SK-N-SH treated with all-trans-retinoic acid at 6 μM for 48 hours (cell line): Measurements from ENCODE around the gene DUSP11.
"Not testable (repeated sequence)": the region's sequence is repeated elsewhere in the genome, so short reads cannot be mapped to it uniquely, and the experiment has no call there.

Source experiments
- ATAC-seq: fragments of 200-7000 bp; cut with Tn5 transposase; 3 replicates; pipeline ENCODE4 v1.9.1; 2020; ENCODE audit warnings: mild to moderate bottlenecking, moderate library complexity
- ARNTL ChIP-seq: fragments of 450-650 bp; formaldehyde crosslinking; IDR thresholded peaks from 2 replicates; pipeline ENCODE4 v1.5.0; 2020; ENCODE audit warnings: low read depth, mild to moderate bottlenecking, moderate library complexity, borderline replicate concordance
- BACH2 ChIP-seq: fragments of 250-450 bp; sonication (Bioruptor Pico); IDR thresholded peaks from 2 replicates; pipeline ENCODE4 v1.9.0; 2021; ENCODE audit warnings: mild to moderate bottlenecking, borderline replicate concordance
- CSDC2 ChIP-seq: fragments of 250-450 bp; sonication (Bioruptor Pico); IDR thresholded peaks from 2 replicates; pipeline ENCODE4 v1.5.0; 2020; ENCODE audit warnings: mild to moderate bottlenecking, moderate library complexity
- CSRNP3 ChIP-seq: fragments of 250-450 bp; sonication (Bioruptor Pico); IDR thresholded peaks from 2 replicates; pipeline ENCODE4 v1.5.1; 2021; ENCODE audit warnings: mild to moderate bottlenecking, moderate library complexity
- ESRRG ChIP-seq: fragments of 250-450 bp; sonication (Bioruptor Pico); IDR thresholded peaks from 2 replicates; pipeline ENCODE4 v1.6.1; 2021; ENCODE audit warnings: mild to moderate bottlenecking
- GLIS3 ChIP-seq: fragments of 250-450 bp; sonication (Bioruptor Pico); IDR thresholded peaks from 2 replicates; pipeline ENCODE4 v1.5.0; 2020; ENCODE audit warnings: mild to moderate bottlenecking, moderate library complexity
- ISL1 ChIP-seq: fragments of 250-450 bp; sonication (Bioruptor Pico); IDR thresholded peaks from 2 replicates; pipeline ENCODE4 v2.1.2; 2022; ENCODE audit warnings: mild to moderate bottlenecking, moderate library complexity
- OSR1 ChIP-seq: fragments of 250-450 bp; sonication (Bioruptor Pico); IDR thresholded peaks from 2 replicates; pipeline ENCODE4 v1.8.0; 2022; ENCODE audit warnings: moderate library complexity, mild to moderate bottlenecking, inconsistent platforms
- POU6F1 ChIP-seq: fragments of 250-450 bp; sonication (Bioruptor Pico); IDR thresholded peaks from 2 replicates; pipeline ENCODE4 v1.8.0; 2021; ENCODE audit warnings: low read depth, mild to moderate bottlenecking, moderate library complexity, borderline replicate concordance
- RARB ChIP-seq: fragments of 250-450 bp; sonication (Bioruptor Pico); IDR thresholded peaks from 2 replicates; pipeline ENCODE4 v1.8.0; 2021; ENCODE audit warnings: mild to moderate bottlenecking, moderate library complexity
- SNAI2 ChIP-seq: fragments of 250-450 bp; sonication (Bioruptor Pico); IDR thresholded peaks from 2 replicates; pipeline ENCODE4 v1.5.0; 2020; ENCODE audit warnings: mild to moderate bottlenecking, moderate library complexity
- TCF4 ChIP-seq: fragments of 250-450 bp; sonication (Bioruptor Pico); IDR thresholded peaks from 2 replicates; pipeline ENCODE4 v1.8.0; 2021; ENCODE audit warnings: mild to moderate bottlenecking, moderate library complexity, borderline replicate concordance
- TOX ChIP-seq: fragments of 250-450 bp; sonication (Bioruptor Pico); IDR thresholded peaks from 2 replicates; pipeline ENCODE4 v1.8.0; 2021; ENCODE audit warnings: mild to moderate bottlenecking, moderate library complexity, borderline replicate concordance
- TSHZ2 ChIP-seq: fragments of 250-450 bp; sonication (Bioruptor Pico); IDR thresholded peaks from 2 replicates; pipeline ENCODE4 v1.5.0; 2020; ENCODE audit warnings: mild to moderate bottlenecking, moderate library complexity
- ZC3H10 ChIP-seq: fragments of 250-450 bp; sonication (Bioruptor Pico); IDR thresholded peaks from 2 replicates; pipeline ENCODE4 v1.5.1; 2021; ENCODE audit warnings: mild to moderate bottlenecking, moderate library complexity
- ZFP3 ChIP-seq: fragments of 250-450 bp; sonication (Bioruptor Pico); IDR thresholded peaks from 2 replicates; pipeline ENCODE4 v1.5.0; 2020; ENCODE audit warnings: mild to moderate bottlenecking, moderate library complexity
- ZFP30 ChIP-seq: fragments of 450-650 bp; formaldehyde crosslinking; IDR thresholded peaks from 2 replicates; pipeline ENCODE4 v1.5.0; 2022; ENCODE audit warnings: mild to moderate bottlenecking, moderate library complexity
- ZNF565 ChIP-seq: fragments of 450-650 bp; formaldehyde crosslinking; conservative IDR thresholded peaks from 2 replicates; pipeline ENCODE4 v1.5.0; 2020; ENCODE audit warnings: low read depth, mild to moderate bottlenecking, moderate library complexity
- ZNF70 ChIP-seq: fragments of 450-650 bp; formaldehyde crosslinking; IDR thresholded peaks from 2 replicates; pipeline ENCODE4 v1.5.0; 2020; ENCODE audit warnings: mild to moderate bottlenecking, moderate library complexity
- ZNF8 ChIP-seq: fragments of 450-650 bp; formaldehyde crosslinking; IDR thresholded peaks from 2 replicates; pipeline ENCODE4 v1.5.0; 2020; ENCODE audit warnings: mild to moderate bottlenecking, moderate library complexity
- TF ChIP-seq, protein P1 (sequence below): fragments of 250-450 bp; sonication (Bioruptor Pico); IDR thresholded peaks from 2 replicates; pipeline ENCODE4 v1.8.0; 2020; ENCODE audit warnings: mild to moderate bottlenecking, moderate library complexity, borderline replicate concordance
- TF ChIP-seq, protein P2 (sequence below): fragments of 250-450 bp; sonication (Bioruptor Pico); IDR thresholded peaks from 2 replicates; pipeline ENCODE4 v1.5.1; 2020; ENCODE audit warnings: low read depth, mild to moderate bottlenecking, moderate library complexity

DUSP11 gene

GRCh38 chr2:73811878-73812277 is 32.0 kb upstream of the DUSP11 start:
- no peak for TF ChIP-seq TSHZ2
- no peak for TF ChIP-seq OSR1 (CRISPR knock-in tag)
- TF ChIP-seq RARB (CRISPR knock-in tag): no peak
- TF ChIP-seq ISL1 (CRISPR knock-in tag): no peak
- no peak for TF ChIP-seq CSDC2 (CRISPR knock-in tag)
- TF ChIP-seq TCF4: no peak
- no peak for TF ChIP-seq POU6F1 (CRISPR knock-in tag)
- no peak for TF ChIP-seq ZNF565
- TF ChIP-seq ARNTL (CRISPR knock-in tag): no peak
- no peak for TF ChIP-seq ESRRG (CRISPR knock-in tag)
- TF ChIP-seq ZC3H10 (CRISPR knock-in tag): no peak
- TF ChIP-seq BACH2 (CRISPR knock-in tag): no peak
- TF ChIP-seq ZFP3 (CRISPR knock-in tag): no peak
- no peak for TF ChIP-seq CSRNP3 (CRISPR knock-in tag)
- no peak for TF ChIP-seq GLIS3 (CRISPR knock-in tag)
- TF ChIP-seq ZNF70 (CRISPR knock-in tag): no peak
- TF ChIP-seq SNAI2 (CRISPR knock-in tag): no peak
- no peak for TF ChIP-seq TOX (CRISPR knock-in tag)
- TF ChIP-seq, protein P1, sequence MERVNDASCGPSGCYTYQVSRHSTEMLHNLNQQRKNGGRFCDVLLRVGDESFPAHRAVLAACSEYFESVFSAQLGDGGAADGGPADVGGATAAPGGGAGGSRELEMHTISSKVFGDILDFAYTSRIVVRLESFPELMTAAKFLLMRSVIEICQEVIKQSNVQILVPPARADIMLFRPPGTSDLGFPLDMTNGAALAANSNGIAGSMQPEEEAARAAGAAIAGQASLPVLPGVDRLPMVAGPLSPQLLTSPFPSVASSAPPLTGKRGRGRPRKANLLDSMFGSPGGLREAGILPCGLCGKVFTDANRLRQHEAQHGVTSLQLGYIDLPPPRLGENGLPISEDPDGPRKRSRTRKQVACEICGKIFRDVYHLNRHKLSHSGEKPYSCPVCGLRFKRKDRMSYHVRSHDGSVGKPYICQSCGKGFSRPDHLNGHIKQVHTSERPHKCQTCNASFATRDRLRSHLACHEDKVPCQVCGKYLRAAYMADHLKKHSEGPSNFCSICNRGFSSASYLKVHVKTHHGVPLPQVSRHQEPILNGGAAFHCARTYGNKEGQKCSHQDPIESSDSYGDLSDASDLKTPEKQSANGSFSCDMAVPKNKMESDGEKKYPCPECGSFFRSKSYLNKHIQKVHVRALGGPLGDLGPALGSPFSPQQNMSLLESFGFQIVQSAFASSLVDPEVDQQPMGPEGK: no peak
- TF ChIP-seq ZNF8 (CRISPR knock-in tag): no peak
- ATAC-seq: no peak

DNA sequence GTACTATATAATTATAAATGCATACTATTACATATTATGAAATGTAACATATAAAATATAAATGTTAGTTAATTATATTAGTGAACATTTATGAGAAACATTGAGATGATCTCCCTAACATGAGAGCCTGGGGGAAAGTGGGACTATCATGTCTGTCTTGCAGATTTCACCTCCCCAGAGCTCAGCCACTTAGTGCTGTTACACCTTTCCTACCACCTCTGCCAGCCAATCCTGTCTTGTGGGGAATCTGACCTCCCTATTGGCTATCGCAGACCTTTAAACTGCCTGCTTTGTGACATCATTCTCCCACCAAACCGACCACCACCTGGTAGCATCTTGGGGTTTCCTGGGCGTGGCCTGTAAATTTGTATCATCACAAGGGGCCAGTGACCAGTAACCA is 4.0 kb upstream of the DUSP11 start, which contains the start of gene C2orf78:
Gene C2orf78, plus strand, starts transcription at position 301 of the 400 bp plus-strand sequence. CDS start 127 bp downstream, outside the sequence.
- ATAC-seq: not testable (repeated sequence)

DNA sequence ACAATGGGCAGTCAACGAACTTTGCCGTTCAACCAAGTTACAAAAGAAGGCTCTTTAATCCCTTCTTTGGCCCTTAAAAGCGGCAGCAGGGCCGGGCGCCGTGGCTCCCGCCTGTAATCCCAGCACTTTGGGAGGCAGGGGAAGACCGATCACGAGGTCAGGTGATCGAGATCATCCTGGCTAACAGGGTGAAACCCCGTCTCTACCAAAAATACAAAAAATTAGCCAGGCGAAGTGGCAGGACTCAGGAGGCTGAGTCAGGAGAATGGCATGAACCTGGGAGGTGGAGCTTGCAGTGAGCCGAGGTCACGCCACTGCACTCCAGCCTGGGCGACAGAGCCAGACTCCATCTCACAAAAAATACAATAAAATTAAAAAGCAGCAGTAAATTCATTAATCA is 3.5 kb upstream of the DUSP11 start:
- ATAC-seq: not testable (repeated sequence)

- ATAC-seq: peak; percentile 35
- TF ChIP-seq POU6F1 (CRISPR knock-in tag) (no peak), ZFP30 (CRISPR knock-in tag) (no peak), CSRNP3 (CRISPR knock-in tag) (no peak), ZC3H10 (CRISPR knock-in tag) (no peak), TSHZ2 (no peak), ZFP3 (CRISPR knock-in tag) (no peak)
- TF ChIP-seq, protein P2, sequence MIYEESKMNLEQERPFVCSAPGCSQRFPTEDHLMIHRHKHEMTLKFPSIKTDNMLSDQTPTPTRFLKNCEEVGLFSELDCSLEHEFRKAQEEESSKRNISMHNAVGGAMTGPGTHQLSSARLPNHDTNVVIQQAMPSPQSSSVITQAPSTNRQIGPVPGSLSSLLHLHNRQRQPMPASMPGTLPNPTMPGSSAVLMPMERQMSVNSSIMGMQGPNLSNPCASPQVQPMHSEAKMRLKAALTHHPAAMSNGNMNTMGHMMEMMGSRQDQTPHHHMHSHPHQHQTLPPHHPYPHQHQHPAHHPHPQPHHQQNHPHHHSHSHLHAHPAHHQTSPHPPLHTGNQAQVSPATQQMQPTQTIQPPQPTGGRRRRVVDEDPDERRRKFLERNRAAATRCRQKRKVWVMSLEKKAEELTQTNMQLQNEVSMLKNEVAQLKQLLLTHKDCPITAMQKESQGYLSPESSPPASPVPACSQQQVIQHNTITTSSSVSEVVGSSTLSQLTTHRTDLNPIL (CRISPR knock-in tag): no peak
These were observed 307 bp upstream of the DUSP11 start for GRCh38 chr2:73780237-73780582.
